ENCODE data around the gene TVP23B. TPM values are rescaled to one million over a fixed set of nuclear protein-coding genes. Genes with fewer than 3 reads are reported as not detected.
"Not testable (repeated sequence)": the region's sequence is repeated elsewhere in the genome, so short reads cannot be mapped to it uniquely, and the experiment has no call there.

The TVP23B gene
- total RNA-seq, 4 donors from 2014 or later: 14.0 to 48.5 (median 31.1) TPM

GRCh38 chr17:18816489-18817371 is 35.7 kb downstream of the TVP23B start:
- H3K4me3 ChIP-seq, H3K9me3 ChIP-seq, H3K36me3 ChIP-seq, H3K27me3 ChIP-seq, H3K27ac ChIP-seq, H3K4me1 ChIP-seq: not testable (repeated sequence)
- DNase-seq: peak in 2 of 3 donors; percentile 24 to 50
- TF ChIP-seq CTCF (IDR thresholded peaks at IDR 0.05): peak in 5 of 6 experiments; percentile 39 to 71 (median 68)

DNA sequence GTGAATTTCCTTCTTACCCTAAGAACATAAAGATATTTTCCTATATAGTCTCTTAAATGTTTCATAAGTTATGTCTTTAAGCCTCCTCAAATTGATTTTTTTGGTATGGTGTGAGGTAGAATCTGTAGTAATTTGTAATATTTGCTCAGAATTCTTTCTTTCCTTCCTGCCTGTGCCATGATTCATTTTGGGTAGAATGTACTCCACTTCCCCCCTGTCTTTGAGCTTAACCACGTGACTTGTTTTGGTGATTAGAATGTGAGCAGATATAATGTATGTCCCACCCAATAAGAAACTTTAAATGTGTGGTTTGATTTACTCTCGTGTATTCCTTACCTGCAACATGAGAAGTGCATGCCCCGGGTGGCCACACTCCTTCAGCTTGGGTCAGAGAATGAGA is 40.4 kb downstream of the TVP23B start:
- DNase-seq, H3K4me1 ChIP-seq, H3K9me3 ChIP-seq, H3K27me3 ChIP-seq, H3K36me3 ChIP-seq, H3K4me3 ChIP-seq, H3K27ac ChIP-seq: not testable (repeated sequence)

GRCh38 chr17:18827613-18828012 is 46.6 kb downstream of the TVP23B start:
- H3K4me1 ChIP-seq, DNase-seq, H3K4me3 ChIP-seq, H3K36me3 ChIP-seq, H3K9me3 ChIP-seq, H3K27ac ChIP-seq, H3K27me3 ChIP-seq: not testable (repeated sequence)

GRCh38 chr17:18848501-18848900 is 67.5 kb downstream of the TVP23B start:
- TF ChIP-seq POLR2A (IDR thresholded peaks at IDR 0.05): no peak
- no peak for TF ChIP-seq CTCF (IDR thresholded peaks at IDR 0.05)
- no peak for DNase-seq

DNA sequence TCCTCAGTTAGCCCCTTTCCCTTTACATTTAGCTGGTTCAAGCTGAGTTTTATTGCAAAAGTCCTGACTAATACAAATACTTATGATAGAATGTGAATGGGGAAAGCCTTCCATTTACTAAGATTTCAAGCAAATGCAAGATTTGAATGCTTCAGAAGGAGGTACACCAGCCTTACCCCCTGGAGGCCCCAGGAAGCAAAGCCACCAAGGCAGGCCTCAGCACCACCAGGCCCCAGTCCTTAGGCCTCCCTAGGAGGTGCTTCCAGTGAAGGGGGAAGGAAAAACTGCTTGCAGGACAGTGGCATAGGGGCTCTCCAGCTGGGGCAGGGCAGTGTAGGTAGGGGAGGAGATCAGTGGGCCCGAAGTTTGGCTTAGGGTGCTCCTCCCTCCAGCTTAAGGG is 69.7 kb downstream of the TVP23B start:
- Histone ChIP-seq H3K27me3 (no peaks in the 10 kb centered on the region), H3K4me1 (peaks cover 0 to 6% (median 1%) of the 10 kb centered on the region in 4 donors), H3K36me3 (no peaks in the 10 kb centered on the region), H3K4me3 (no peak overlapping the region), H3K27ac (no peak overlapping the region), H3K9me3 (no peaks in the 10 kb centered on the region)
- DNase-seq: no peak
- TF ChIP-seq POLR2A (IDR thresholded peaks at IDR 0.05): no peak
- no peak for TF ChIP-seq CTCF (IDR thresholded peaks at IDR 0.05)

More at GRCh38 chr17:18848501-18848900, 67.5 kb downstream of the TVP23B start:
- Histone ChIP-seq H3K4me3 (no peak overlapping the region), H3K9me3 (no peaks in the 10 kb centered on the region), H3K27ac (no peak overlapping the region), H3K4me1 (no peaks in the 10 kb centered on the region), H3K36me3 (no peaks in the 10 kb centered on the region), H3K27me3 (no peaks in the 10 kb centered on the region)

DNA sequence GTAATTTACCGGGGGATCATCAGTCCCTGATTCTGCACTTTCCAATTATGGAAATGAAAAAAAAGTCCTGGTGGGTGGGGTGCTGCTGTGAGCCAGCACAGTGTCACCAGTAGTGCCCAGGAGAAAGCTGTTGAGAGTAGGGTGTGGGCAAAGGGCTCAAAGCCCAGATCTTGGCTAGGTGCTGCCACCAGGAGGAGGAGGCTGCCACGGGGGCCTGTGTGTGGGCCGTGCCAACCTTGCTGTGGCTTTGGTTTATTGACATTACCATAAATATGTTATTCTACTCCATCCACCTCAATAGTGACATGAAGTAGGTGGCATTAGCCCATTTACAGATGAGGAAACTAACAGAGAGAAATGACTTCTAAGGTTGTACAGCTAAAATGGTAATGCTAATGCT is 70.2 kb downstream of the TVP23B start:
- Histone ChIP-seq H3K9me3 (no peaks in the 10 kb centered on the region), H3K4me1 (peaks cover 0 to 8% (median 1%) of the 10 kb centered on the region in 4 donors), H3K36me3 (no peaks in the 10 kb centered on the region), H3K27me3 (no peaks in the 10 kb centered on the region), H3K27ac (no peak overlapping the region), H3K4me3 (no peak overlapping the region)
- TF ChIP-seq POLR2A (IDR thresholded peaks at IDR 0.05): no peak
- no peak for TF ChIP-seq CTCF (IDR thresholded peaks at IDR 0.05)
- no peak for DNase-seq
